Liver (tissue), 9 donors: ENCODE results near the gene TFE3. TPM values are rescaled to one million over a fixed set of nuclear protein-coding genes. Genes with fewer than 3 reads are reported as not detected.

Source experiments
- DNase-seq: peaks from one replicate; pipeline ENCODE4 v3.0.0-alpha.2; 2017; ENCODE audit warnings: low spot score
- H3K27ac ChIP-seq, 2 donors: one replicate each; pipeline ENCODE4 v1.7.0; 2013; ENCODE audit warnings: inconsistent platforms in 2 of 2, low read length in 2 of 2, control low read depth in 1 of 2, low read depth in 1 of 2, mild to moderate bottlenecking in 1 of 2
- H3K27me3 ChIP-seq, 4 donors: one replicate each; pipeline versions ENCODE4 v1.6.1 to v1.7.0; 2013; ENCODE audit warnings: low read length in 3 of 4, inconsistent platforms in 1 of 4, mild to moderate bottlenecking in 1 of 4, moderate library complexity in 1 of 4; ENCODE audit not compliant: control insufficient read depth in 4 of 4, insufficient read depth in 4 of 4
- H3K36me3 ChIP-seq, 4 donors: one replicate each; pipeline versions ENCODE4 v1.6.1 to v1.7.0; 2013; ENCODE audit warnings: low read length in 3 of 4, mild to moderate bottlenecking in 3 of 4, low read depth in 1 of 4, moderate library complexity in 1 of 4; ENCODE audit not compliant: control insufficient read depth in 4 of 4, insufficient read depth in 3 of 4
- H3K4me1 ChIP-seq, 4 donors: one replicate each; pipeline versions ENCODE4 v1.6.1 to v1.7.0; 2013; ENCODE audit warnings: low read length in 3 of 4, mild to moderate bottlenecking in 3 of 4, moderate library complexity in 1 of 4; ENCODE audit not compliant: control insufficient read depth in 4 of 4, insufficient read depth in 4 of 4
- H3K4me3 ChIP-seq, 3 donors: one replicate each; pipeline versions ENCODE4 v1.6.1 to v1.7.0; 2013; ENCODE audit warnings: low read length in 3 of 3, control low read depth in 1 of 3, low read depth in 1 of 3, mild to moderate bottlenecking in 1 of 3
- H3K9ac ChIP-seq, 2 donors: one replicate each; pipeline ENCODE4 v1.7.0; 2013; ENCODE audit warnings: low read length in 2 of 2, mild to moderate bottlenecking in 2 of 2, moderate library complexity in 2 of 2, control low read depth in 1 of 2, low read depth in 1 of 2
- H3K9me3 ChIP-seq, 4 donors: one replicate each; pipeline versions ENCODE4 v1.6.1 to v1.7.0; 2013; ENCODE audit warnings: low read length in 3 of 4; ENCODE audit not compliant: control insufficient read depth in 4 of 4
- ATF3 ChIP-seq: IDR thresholded peaks from 2 replicates; pipeline ENCODE4 v1.6.1; 2016; ENCODE audit warnings: antibody characterized with exemption
- CTCF ChIP-seq: fragments of 150-350 bp; IDR thresholded peaks from 2 replicates; pipeline ENCODE4 v1.5.1; 2017; ENCODE audit warnings: improper control_type of control experiment, low read depth, low read length; ENCODE audit not compliant: missing input control
- EGR1 ChIP-seq, 2 donors: IDR thresholded peaks; 2 replicates each; pipeline ENCODE4 v1.6.1; 2016 to 2018; ENCODE audit warnings: antibody characterized with exemption in 2 of 2, low read depth in 2 of 2
- FOXA1 ChIP-seq: IDR thresholded peaks from 2 replicates; pipeline ENCODE4 v1.6.1; 2016; ENCODE audit warnings: antibody characterized with exemption
- GABPA ChIP-seq, 2 donors: IDR thresholded peaks in 1 of 2; conservative IDR thresholded peaks in 1 of 2; 2 replicates each; pipeline ENCODE4 v1.6.1; 2016; ENCODE audit warnings: antibody characterized with exemption in 2 of 2, mild to moderate bottlenecking in 1 of 2, moderate library complexity in 1 of 2
- HNF4A ChIP-seq, 2 donors: conservative IDR thresholded peaks; 2 replicates each; pipeline ENCODE4 v1.6.1; 2016; ENCODE audit warnings: antibody characterized with exemption in 2 of 2, mild to moderate bottlenecking in 2 of 2
- HNF4G ChIP-seq: IDR thresholded peaks from 2 replicates; pipeline ENCODE4 v1.6.1; 2016; ENCODE audit warnings: antibody characterized with exemption
- RAD21 ChIP-seq, 2 donors: IDR thresholded peaks; 2 replicates each; pipeline ENCODE4 v1.6.1; 2016; ENCODE audit warnings: antibody characterized with exemption in 2 of 2, mild to moderate bottlenecking in 2 of 2
- RXRA ChIP-seq, 2 donors: IDR thresholded peaks; 2 replicates each; pipeline ENCODE4 v1.6.1; 2017 to 2018; ENCODE audit warnings: antibody characterized with exemption in 2 of 2, mild to moderate bottlenecking in 1 of 2
- SP1 ChIP-seq: IDR thresholded peaks from 2 replicates; pipeline ENCODE4 v1.6.1; 2018; ENCODE audit warnings: antibody characterized with exemption, mild to moderate bottlenecking
- TAF1 ChIP-seq: conservative IDR thresholded peaks from 2 replicates; pipeline ENCODE4 v1.6.1; 2016; ENCODE audit warnings: antibody characterized with exemption, mild to moderate bottlenecking
- YY1 ChIP-seq: IDR thresholded peaks from 2 replicates; pipeline ENCODE4 v1.6.1; 2016; ENCODE audit warnings: antibody characterized with exemption, mild to moderate bottlenecking
- ZBTB33 ChIP-seq: IDR thresholded peaks from 2 replicates; pipeline ENCODE4 v1.6.1; 2016; ENCODE audit warnings: antibody characterized with exemption
- WGBS: extraction: QIAGEN DNeasy Blood & Tissue Kit; methylation state at CpG from one replicate; pipeline ENCODE4 v1.1.7; 2013; 5-methylcytosine and 5-hydroxymethylcytosine counted together
- polyA plus RNA-seq, 2 donors: library from polyadenylated mRNA; stranded (reverse) in 1 of 2; unstranded in 1 of 2; fragments of 200-250 nt in 1 of 2; fragments of >200 nt in 1 of 2; fragmentation: Nextera tagmentation in 1 of 2; extraction: Ambion mirVana in 1 of 2; gene quantifications; one replicate each; pipeline versions ENCODE4 v1.2.1 to v1.2.3, GENCODE V29; 2013 to 2015
- total RNA-seq, 2 donors: library from RNA; depleted of rRNA; stranded (reverse); fragments of >200 nt; gene quantifications; one replicate each; pipeline ENCODE4 v1.2.3, GENCODE V29; 2014
- TF ChIP-seq, protein P1 (sequence below): IDR thresholded peaks from 2 replicates; pipeline ENCODE4 v1.6.1; 2016; ENCODE audit warnings: antibody characterized with exemption, mild to moderate bottlenecking
- TF ChIP-seq, protein P2 (sequence below): IDR thresholded peaks from 2 replicates; pipeline ENCODE4 v1.6.1; 2016; ENCODE audit warnings: antibody characterized with exemption
- donor health status: healthy.
- donor health status: healthy.
- donor health status: healthy.
- donor health status: healthy.
- donor health status: healthy.

The TFE3 gene
- total and polyA plus RNA-seq, 4 donors: 8.6 to 22.4 (median 13.3) TPM

- Histone ChIP-seq H3K4me1 (peaks cover 0 to 7% (median 2%) of the 10 kb centered on the region in 4 donors), H3K36me3 (peaks cover 0 to 9% (median 2%) of the 10 kb centered on the region in 4 donors), H3K9ac (no peak overlapping the region), H3K27me3 (peaks cover 0 to 3% (median 0%) of the 10 kb centered on the region in 4 donors), H3K4me3 (no peak overlapping the region), H3K9me3 (no peaks in the 10 kb centered on the region), H3K27ac (no peak overlapping the region)
- no peak for TF ChIP-seq RXRA (IDR thresholded peaks at IDR 0.05)
- TF ChIP-seq, protein P1, sequence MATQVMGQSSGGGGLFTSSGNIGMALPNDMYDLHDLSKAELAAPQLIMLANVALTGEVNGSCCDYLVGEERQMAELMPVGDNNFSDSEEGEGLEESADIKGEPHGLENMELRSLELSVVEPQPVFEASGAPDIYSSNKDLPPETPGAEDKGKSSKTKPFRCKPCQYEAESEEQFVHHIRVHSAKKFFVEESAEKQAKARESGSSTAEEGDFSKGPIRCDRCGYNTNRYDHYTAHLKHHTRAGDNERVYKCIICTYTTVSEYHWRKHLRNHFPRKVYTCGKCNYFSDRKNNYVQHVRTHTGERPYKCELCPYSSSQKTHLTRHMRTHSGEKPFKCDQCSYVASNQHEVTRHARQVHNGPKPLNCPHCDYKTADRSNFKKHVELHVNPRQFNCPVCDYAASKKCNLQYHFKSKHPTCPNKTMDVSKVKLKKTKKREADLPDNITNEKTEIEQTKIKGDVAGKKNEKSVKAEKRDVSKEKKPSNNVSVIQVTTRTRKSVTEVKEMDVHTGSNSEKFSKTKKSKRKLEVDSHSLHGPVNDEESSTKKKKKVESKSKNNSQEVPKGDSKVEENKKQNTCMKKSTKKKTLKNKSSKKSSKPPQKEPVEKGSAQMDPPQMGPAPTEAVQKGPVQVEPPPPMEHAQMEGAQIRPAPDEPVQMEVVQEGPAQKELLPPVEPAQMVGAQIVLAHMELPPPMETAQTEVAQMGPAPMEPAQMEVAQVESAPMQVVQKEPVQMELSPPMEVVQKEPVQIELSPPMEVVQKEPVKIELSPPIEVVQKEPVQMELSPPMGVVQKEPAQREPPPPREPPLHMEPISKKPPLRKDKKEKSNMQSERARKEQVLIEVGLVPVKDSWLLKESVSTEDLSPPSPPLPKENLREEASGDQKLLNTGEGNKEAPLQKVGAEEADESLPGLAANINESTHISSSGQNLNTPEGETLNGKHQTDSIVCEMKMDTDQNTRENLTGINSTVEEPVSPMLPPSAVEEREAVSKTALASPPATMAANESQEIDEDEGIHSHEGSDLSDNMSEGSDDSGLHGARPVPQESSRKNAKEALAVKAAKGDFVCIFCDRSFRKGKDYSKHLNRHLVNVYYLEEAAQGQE: no peak
- TF ChIP-seq FOXA1: no peak
- TF ChIP-seq HNF4A (conservative IDR thresholded peaks at IDR 0.05): no peak
- no peak for TF ChIP-seq ZBTB33
- no peak for TF ChIP-seq SP1
- no peak for TF ChIP-seq TAF1
- TF ChIP-seq HNF4G: no peak
- no peak for TF ChIP-seq CTCF
- no peak for TF ChIP-seq GABPA (IDR thresholded peaks at IDR 0.05 in 1 of 2, conservative IDR thresholded peaks at IDR 0.05 in 1 of 2)
- WGBS: 98% methylated on average over 9 of the region's 9 CpGs
- DNase-seq: no peak
These were observed 20.6 kb upstream of the TFE3 start for GRCh38 chrX:49063715-49064114.

- 81% methylated on average over 10 of the region's 10 CpGs for WGBS
- Histone ChIP-seq H3K4me3 (no peak overlapping the region), H3K36me3 (peaks cover 0 to 6% (median 2%) of the 10 kb centered on the region in 4 donors), H3K9me3 (no peaks in the 10 kb centered on the region), H3K9ac (no peak overlapping the region), H3K4me1 (peaks cover 0 to 7% (median 2%) of the 10 kb centered on the region in 4 donors), H3K27me3 (peaks cover 0 to 3% (median 0%) of the 10 kb centered on the region in 4 donors), H3K27ac (no peak overlapping the region)
- DNase-seq: no peak
- TF ChIP-seq HNF4A (conservative IDR thresholded peaks at IDR 0.05): no peak
- TF ChIP-seq, protein P1: no peak
- TF ChIP-seq, protein P2, sequence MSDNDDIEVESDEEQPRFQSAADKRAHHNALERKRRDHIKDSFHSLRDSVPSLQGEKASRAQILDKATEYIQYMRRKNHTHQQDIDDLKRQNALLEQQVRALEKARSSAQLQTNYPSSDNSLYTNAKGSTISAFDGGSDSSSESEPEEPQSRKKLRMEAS: no peak
- no peak for TF ChIP-seq EGR1 (IDR thresholded peaks at IDR 0.05; ENCODE audit: low read depth in 2 of 2)
- no peak for TF ChIP-seq YY1
- TF ChIP-seq RAD21 (IDR thresholded peaks at IDR 0.05): no peak
- TF ChIP-seq ATF3: no peak
- no peak for TF ChIP-seq TAF1
These were observed 18.8 kb upstream of the TFE3 start for GRCh38 chrX:49061916-49062315.
